WTC11 (cell line): ENCODE measurements around the gene IQSEC1.

Experiments used
- ATF2 ChIP-seq: sonication (generic); formaldehyde crosslinking; IDR thresholded peaks from 2 replicates; pipeline ENCODE4 v1.8.1; 2022; ENCODE audit warnings: low read depth, missing genetic modification reagents, borderline replicate concordance
- ATF6 ChIP-seq: sonication (generic); formaldehyde crosslinking; IDR thresholded peaks from 2 replicates; pipeline ENCODE4 v1.8.1; 2023; ENCODE audit warnings: mild to moderate bottlenecking, missing genetic modification reagents
- CTCF ChIP-seq: fragments of 200-600 bp; IDR thresholded peaks from 2 replicates; pipeline ENCODE4 v1.8.0; 2022; ENCODE audit warnings: antibody characterized with exemption
- ETV6 ChIP-seq: sonication (generic); formaldehyde crosslinking; IDR thresholded peaks from 2 replicates; pipeline ENCODE4 v1.8.1; 2022; ENCODE audit warnings: mild to moderate bottlenecking, missing genetic modification reagents
- GABPB1 ChIP-seq: sonication (generic); formaldehyde crosslinking; IDR thresholded peaks from 2 replicates; pipeline ENCODE4 v1.8.1; 2023; ENCODE audit warnings: mild to moderate bottlenecking, missing genetic modification reagents
- KAT7 ChIP-seq: sonication (generic); formaldehyde crosslinking; IDR thresholded peaks from 2 replicates; pipeline ENCODE4 v1.8.1; 2023; ENCODE audit warnings: missing genetic modification reagents, mild to moderate bottlenecking, borderline replicate concordance
- MLX ChIP-seq: sonication (generic); formaldehyde crosslinking; IDR thresholded peaks from 2 replicates; pipeline ENCODE4 v1.8.1; 2023; ENCODE audit warnings: mild to moderate bottlenecking, missing genetic modification reagents, moderate library complexity

GRCh38 chr3:12910356-12911099, 162.7 kb downstream of the IQSEC1 start:
- TF ChIP-seq CTCF (no peak), ETV6 (CRISPR knock-in tag) (no peak), GABPB1 (CRISPR knock-in tag) (no peak), KAT7 (CRISPR knock-in tag) (no peak), MLX (CRISPR knock-in tag) (no peak), ATF6 (CRISPR knock-in tag) (no peak), ATF2 (CRISPR knock-in tag) (no peak)
